Kidney capillary endothelial cell (primary cell): ENCODE measurements around the gene DMD.
"Not testable (repeated sequence)": the region's sequence is repeated elsewhere in the genome, so short reads cannot be mapped to it uniquely, and the experiment has no call there.

Experiments
- DNase-seq: peaks from one replicate; pipeline ENCODE4 v3.0.0-alpha.2; 2018; ENCODE audit warnings: low spot score

DMD gene

DNA sequence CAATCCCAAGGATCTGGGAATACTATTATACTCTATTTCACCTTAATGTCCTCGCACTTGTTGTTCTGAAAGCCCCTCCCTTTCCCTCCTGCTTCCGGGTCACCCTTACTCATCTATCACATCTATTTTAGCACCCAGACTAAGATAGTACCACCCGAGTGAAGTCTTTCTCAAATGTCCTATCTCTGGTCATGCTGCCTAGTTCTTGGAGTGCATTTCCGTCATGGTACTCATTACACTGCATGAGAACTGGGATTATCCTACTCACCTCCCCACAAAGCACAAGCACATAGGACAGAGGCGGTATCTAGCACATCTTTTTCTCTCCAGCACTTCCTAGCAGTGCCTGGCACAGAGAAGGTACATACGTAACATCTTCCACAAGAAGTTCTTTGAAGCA is 1195.2 kb downstream of the DMD start:
- no peak for DNase-seq

DNA sequence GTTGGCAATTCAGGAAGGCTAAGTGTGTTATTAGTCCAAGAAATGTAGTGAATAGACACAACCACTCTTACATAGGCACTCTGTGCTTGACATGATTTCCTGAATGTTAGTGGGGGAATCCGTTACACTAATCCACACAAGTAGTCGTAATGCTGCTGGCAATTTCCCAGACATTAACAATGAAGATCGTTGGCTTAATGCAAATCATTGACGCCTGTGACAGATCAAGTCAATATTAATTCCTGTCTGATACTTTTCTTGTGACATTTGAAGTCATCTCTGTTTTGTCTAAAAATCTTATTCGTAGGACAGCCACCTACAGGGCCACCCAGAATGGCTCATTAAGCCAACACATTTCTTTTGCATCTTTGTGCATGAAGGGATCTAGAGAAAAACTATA is 1200.4 kb downstream of the DMD start:
- no peak for DNase-seq

DNA sequence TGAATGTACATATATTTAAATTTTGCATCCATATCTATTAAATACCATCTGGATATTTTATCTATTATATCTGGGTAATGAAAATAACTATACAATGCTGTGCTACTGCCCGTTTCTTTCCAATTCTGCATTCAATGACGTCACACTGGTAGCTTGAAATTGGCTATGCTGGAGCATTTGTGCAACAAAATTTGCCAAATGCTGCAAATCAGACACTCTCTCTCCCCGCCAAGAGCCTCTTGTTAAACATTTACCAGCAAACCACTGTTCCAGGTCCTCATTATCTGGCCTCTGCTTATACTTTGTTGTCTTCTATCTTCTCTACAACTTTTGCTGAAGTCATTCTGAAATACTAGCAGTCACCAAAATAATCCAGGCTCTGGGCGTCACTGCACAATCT is 1201.1 kb downstream of the DMD start:
- no peak for DNase-seq

DNA sequence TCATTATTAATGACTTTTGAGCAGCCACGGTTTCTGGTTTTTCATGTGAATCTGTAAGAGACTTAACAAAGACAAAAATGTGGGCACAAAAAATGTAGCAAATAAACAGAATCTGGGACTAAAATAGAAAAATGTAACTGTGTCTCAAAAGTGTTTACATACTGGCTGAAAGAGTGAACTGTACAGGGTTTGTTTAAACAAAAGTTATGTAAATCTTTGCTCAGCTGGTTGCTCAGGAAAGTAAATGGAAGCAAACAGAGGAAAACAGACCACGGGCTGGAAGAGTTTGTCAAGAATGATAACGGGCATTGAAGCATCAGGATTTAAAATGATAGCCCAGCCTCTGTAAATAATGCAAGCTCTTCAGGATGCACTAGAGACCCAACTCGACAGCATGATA is 1217.7 kb downstream of the DMD start:
- DNase-seq = no peak

DNA sequence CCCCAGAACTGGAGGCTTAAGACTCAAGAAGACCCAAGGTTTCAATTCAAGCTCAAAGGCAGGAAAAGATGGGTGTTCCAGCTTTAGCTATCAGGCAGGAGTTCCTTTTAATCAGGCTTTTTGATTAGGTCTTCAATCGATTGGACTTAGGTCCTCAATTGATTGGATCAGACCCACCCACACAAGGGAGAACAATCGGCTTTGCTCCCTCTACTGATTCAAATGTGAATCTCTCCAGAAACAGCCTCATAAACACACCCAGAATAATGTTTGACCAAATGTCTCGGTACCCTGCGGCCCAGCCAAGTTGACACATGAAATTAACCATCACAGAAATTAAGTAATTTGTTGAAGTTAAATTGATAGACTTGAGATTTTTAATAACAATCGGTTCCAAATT is 1222.4 kb downstream of the DMD start:
- DNase-seq = no peak

DNA sequence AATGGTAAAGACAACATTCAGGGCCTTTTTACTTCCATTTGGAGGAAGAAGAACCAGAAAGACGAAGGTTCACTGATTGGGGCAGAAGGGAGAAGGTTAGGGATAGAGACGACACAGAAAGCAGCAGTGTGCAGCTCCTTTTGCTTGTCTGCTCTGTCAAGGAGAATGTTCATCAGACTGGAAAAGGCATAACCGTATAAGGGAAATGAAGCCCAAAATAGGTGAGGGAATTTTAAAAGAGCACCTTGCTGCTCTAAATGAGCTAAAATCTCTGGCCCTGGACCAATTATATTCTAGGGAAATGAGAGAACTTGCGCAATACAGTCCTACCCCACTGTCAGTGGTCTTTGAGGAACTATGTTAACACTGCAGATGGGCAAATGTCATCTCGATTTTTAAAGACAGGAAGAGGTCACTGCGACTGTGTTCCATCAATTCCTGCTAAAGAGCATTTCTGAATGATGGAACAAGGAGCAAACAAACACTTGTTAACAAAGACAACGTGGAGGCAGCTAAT is 1229.7 kb downstream of the DMD start:
- no peak for DNase-seq

DNA sequence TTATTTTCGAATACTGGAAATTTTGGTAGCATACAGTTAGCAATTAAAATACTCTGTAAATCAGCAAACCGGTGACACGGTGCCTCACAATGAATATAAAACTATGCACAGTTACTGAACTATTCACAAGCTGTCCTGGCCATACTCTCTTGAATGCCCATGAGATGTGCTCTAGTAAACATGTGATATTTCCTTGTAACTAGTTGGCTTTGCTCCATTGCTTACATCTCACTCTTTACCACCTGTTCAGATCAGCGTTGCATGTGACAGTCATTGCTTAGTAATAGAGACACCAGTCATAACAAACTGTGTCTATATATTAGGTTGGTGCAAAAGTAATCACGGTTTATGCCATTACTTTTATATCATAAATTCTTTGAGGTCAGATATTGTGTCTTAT is 1241.6 kb downstream of the DMD start:
- no peak for DNase-seq

DNA sequence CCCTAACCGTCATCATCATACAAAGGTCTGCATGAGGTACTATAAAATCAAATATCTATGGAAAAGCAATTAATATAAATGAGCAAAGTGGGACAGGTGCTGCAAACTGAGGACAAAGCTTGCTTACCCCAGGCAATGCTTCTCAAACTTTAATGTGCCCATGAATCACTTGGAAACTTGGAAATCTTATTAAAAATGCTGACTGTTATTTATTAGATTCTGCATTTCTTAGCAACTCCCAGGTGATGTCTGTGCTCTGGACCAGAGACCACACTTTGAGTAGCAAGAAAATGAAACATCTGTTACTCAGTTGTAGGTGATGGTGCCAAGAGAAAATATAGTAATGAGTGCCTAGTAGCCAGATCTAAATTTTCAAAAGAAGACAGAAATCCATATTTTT is 1249.1 kb downstream of the DMD start:
- DNase-seq = no peak

DNA sequence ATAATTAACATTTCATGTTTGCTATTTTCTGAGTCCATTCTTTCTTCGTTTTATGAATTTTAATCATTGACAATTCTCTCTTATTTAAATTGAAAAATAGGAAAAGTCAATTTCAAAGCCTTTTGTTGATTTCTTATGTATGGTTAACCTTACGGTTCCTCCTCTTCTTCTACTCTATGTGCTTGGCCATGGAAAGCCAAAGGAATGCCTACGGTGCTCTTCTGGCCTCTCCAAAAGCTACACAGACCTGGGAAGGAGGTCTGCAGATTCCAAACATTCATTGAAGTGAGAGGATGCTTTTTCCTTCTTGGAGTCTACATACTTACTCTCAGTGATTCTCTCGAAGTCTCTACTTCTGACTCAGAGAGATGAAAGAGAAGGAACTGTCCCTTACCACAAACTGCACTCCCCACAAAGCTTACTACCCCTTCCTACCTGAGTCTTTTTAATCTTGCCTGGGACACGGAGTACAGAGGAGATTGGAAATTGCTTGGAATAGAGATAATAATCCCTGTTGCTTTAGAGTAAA is 1276.4 kb downstream of the DMD start:
- no peak for DNase-seq

DNA sequence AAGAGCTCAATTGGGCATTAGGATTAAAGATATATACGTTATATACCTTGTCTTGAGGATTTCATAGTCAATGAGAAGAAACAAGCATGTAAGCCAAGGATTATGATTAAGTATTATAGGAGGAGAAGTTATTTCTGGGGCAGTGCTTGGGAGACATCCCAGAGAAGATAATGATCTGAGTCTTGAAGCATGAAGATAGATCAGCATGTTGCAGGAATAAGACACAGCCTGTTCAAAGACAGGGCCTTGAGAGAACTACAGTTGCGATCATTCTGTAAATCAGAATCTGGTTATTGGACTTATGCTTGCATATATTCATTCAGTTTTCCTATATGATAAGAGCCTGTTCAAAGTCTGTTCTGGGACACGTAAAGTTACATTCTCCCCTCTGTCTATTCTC is 1277.3 kb downstream of the DMD start:
- DNase-seq = no peak

DNA sequence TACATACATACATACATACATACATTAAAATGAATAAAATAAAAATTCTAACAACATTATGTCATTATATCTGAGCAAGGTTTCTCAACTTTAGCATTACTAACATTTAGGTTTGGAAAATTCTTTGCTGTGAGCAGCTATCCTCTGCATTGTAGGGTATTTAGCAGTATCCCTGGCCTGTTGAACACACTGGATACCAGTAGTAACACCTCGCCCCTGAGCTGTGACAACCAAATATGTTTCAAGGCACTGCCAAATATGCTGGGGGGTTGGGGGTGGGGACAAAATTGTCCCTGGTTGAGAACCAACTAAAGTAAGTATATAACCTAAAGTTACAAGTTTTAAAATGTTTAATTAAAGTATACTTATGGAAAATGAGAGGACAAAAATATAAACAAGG is 1278.6 kb downstream of the DMD start:
- no peak for DNase-seq

DNA sequence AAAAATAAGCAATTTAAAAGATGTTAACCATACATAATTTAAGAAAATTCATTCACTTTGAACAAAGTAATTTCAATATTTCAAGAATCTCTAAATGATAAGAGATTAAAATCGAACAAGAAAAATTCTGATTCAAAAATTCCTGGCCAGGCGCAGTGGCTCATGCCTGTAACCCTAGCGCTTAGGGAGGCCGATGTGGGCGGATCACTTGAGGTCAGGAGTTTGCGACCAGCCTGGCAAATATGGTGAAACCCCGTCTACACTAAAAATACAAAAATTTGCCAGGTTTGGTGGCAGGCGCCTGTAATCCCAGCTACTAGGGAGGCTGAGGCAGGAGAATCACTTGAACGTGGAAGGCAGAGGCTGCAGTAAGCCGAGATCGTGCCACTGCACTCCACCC is 1279.0 kb downstream of the DMD start:
- not testable (repeated sequence) for DNase-seq

DNA sequence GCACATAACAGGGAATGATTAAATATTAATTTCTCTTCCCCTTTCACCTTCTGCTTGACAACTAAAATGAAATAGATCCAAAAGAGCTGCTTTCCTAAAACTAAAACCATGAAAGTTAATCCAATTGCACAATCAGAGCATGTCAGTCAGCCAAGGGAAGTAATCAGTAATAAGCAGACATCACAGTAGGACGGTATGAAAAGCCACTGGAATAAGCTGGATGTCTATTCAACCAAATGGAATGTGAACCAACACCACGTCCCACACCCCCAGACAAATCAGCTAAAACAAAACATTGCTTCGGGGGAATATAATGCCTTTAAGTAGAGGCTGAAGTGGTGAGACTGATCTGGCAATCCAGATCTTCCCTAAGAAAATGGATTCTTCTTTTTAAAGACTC is 1280.1 kb downstream of the DMD start:
- DNase-seq = no peak

DNA sequence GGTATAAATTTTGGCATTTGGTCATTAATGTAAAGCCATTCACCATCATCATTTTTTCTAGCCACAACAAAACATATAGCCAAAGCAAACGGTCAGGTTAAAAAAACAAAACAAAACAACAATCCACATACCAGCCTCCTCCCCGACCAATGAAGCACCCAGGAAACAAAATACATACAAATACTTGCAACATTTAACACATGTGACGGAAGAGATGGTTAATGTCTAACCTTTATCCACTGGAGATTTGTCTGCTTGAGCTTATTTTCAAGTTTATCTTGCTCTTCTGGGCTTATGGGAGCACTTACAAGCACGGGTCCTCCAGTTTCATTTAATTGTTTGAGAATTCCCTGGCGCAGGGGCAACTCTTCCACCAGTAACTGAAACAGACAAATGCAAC is 1282.0 kb downstream of the DMD start:
- DNase-seq = no peak

DNA sequence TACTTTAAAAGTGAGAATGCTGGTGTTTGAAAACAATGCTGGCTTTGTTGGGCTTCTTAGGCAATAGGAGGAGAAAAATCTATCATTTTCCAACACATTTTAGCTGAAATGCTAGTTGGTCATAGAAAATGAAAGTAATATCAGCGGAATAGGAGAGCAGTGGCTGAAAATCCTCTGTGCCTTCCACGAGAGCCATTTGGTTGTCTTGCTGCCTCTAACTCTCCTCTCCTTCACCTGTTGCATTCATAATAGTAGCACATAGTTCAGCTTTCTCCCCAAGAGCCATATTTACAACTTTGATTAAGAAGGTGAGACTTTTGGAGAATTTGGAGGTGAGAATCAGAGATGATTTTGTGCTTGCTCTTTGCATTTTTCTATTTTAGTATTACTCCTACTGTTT is 1290.1 kb downstream of the DMD start:
- no peak for DNase-seq

DNA sequence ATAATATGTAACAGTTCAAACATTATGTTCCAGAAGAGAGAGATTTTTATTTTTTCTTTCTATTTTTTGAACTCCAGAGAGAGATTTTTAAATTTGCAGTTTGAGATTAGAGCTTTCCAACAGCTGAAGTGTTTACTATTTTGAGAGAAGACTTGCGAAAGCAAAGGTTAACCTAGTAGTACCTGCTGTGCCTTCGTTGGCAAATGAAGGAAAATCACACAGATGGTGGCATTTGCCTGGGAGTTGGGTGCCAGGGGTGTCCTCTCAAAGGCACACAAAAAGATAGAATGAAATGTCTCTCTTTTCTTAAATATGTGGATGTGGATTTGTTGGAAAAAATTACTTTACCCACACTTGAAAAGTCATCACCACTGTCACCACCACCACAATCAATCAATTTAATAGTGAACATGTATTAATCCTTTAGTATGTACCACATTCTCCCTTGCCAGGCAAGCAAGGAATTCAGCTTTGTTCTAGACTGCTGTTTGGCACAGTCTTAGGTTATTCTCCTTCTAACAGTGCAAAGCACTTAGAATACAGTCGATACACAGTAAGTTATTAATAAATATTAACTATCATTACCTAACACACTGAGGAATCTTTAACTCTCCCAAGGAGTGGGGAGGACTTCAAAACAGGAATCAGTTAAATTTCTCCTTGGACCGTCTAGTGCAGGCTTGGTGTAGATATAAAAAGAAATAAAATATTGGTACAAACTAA is 1301.3 kb downstream of the DMD start:
- DNase-seq = no peak

DNA sequence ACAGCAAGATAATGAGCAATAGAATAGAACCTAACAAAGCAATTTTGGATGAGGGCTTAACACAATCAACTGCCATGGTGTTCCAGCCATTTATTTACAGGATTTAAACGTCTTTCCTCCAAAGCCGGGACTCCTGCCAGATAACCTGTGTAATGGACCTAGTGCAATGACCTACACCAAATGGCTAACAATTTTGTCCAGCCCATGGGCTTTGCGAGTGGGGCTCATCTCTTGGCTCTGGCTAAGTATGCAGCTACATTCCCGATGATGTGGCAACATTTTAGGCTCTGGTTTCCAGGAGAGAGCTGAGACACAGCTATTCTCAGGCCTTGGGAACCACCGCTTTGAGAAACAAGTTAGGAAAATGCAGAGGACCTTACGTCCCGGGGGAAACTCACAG is 1317.2 kb downstream of the DMD start:
- DNase-seq = no peak

DNA sequence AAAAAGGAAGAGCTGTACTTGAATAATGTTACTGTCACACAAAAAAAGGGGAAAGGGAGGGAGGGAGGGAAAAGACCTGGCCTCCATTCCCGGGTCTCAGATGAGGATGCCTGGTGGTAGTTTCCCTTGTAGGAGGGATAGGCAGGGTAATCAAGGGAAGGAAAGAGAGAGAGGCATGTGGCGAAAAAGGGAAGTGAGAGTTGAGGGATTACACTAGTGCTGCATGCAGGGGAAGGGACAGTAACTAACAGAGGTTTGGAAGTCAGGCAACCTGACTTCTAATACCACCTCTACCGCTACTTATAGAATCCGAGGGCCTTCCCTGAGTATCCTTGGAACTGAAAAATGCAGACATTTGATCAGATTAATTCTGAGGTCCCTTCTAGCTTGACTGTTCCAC is 1317.8 kb downstream of the DMD start:
- no peak for DNase-seq

DNA sequence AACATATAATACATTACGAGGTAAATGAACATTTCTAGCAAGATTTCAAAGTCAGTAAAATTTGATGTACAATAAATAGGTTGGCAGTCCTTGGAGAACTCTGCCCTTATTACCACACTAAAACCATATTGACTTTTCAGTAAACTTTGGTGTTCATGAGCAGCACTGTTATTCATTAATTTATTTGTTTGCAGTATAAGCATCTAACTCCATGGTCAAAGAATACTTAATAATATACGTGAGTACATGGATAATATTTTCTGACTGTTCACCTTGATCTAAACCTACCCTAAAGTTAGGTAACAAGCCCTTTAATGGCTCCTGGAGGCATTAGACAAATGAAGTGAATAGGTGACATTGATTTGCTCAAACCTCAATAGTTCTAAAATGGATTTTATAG is 1322.3 kb downstream of the DMD start:
- no peak for DNase-seq

DNA sequence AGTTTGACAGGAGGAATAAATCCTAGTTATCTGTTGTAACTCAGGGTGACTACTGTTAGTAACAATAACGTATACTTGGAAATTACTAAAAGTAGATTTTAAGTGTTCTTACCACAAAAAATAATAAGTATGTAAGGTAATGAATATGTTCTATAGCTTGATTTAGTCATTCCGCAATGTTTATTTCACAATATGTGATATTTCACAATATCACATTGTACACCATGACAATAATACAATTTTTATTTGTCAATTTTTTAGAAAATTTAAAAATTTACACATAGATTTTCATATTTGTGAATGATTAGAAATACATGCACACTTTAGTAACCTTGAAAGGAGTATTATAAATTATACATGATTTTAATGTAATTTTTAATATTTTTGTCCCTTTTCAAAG is 1326.8 kb downstream of the DMD start:
- DNase-seq = no peak

DNA sequence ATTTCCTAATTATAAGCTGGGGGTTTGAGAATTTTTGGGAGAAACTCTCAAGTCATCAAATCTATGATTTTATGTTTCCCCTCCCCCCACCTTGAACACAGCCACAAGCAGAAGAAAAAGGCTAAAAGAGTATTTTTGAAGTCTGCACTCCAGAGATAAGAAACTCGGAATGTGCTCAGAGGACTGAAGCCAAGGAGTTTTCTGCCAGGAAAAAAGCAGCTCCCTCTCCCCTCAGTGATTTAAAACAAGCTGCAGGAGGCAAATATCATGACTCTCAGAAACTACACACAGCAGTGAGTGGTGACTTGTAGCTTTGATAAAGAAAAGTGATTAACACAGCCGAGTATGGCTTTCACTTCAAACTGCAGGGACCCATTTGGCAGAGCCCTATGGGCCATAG is 1339.3 kb downstream of the DMD start:
- no peak for DNase-seq

DNA sequence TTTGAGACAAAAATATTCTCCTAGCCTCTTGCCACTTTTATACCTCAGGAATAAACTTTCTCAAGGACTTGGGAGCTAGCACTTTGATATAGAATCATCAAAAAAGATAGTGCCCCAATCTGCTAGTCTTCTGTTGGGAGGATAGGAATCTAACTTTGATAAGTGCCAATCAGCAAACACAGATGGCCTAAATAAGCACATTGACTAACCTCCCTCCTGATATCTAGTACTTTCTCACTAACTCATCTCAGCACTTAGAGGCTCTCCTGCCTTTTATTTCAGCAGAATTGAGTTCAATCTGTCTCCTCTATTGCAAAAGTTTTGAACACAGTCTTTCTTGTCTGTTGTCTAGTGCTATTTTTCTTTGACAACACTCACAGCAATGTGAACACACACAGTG is 1341.1 kb downstream of the DMD start:
- DNase-seq = no peak

DNA sequence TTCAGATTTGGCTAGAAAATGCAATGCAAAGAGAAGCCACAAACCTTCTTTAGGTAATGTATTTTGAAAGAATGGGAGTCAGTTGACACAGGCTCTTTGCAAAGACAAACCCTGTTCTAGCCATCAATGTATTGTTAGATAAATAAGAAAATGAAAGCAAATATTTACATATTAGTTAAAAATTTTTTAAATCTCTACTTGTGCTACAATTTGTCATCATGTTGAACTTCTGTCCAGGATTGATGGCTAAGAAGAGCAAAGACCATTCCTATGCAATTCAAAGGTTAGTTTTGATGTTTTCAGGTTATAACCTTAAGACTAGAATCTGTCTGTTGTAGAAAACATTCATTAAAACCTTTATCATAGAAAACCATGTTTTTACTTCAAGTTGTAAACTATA is 1350.7 kb downstream of the DMD start:
- no peak for DNase-seq

DNA sequence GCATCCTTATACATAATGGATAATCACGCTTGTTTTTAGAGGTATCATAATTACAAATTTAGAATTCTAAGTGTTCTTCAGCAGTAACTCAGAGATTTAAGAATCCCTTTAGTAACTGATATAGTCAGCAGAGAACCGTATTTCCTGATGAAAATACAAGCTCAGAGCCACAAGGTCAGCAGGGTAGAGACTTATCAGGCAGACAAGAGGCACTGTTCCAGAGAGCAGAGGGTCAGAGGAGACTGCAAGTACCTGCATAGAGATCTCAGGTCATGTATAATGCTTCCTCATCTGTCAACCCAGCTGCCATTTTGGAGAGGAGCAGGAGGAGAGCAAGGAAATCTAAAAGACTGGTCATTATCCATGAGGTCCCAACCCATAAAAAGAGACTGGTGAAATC is 1352.4 kb downstream of the DMD start:
- DNase-seq = no peak
